Subcutaneous abdominal adipose tissue (tissue), 5 donors: ENCODE data around the gene ZNF831.

Experiments used
- H3K27ac ChIP-seq: one replicate; pipeline ENCODE4 v1.7.0; 2013; ENCODE audit warnings: low read depth, mild to moderate bottlenecking, inconsistent platforms, low read length, moderate library complexity
- H3K27me3 ChIP-seq, 5 donors: one replicate each; pipeline ENCODE4 v1.7.0; 2013; ENCODE audit warnings: low read length in 5 of 5, inconsistent platforms in 1 of 5; ENCODE audit not compliant: control insufficient read depth in 5 of 5, insufficient read depth in 4 of 5
- H3K36me3 ChIP-seq, 5 donors: one replicate each; pipeline ENCODE4 v1.7.0; 2013; ENCODE audit warnings: low read length in 5 of 5; ENCODE audit not compliant: control insufficient read depth in 5 of 5, insufficient read depth in 5 of 5
- H3K4me1 ChIP-seq, 5 donors: one replicate each; pipeline ENCODE4 v1.7.0; 2013; ENCODE audit warnings: low read length in 5 of 5, mild to moderate bottlenecking in 3 of 5, moderate library complexity in 1 of 5; ENCODE audit not compliant: control insufficient read depth in 5 of 5, insufficient read depth in 5 of 5
- H3K4me3 ChIP-seq, 5 donors: one replicate each; pipeline ENCODE4 v1.7.0; 2013; ENCODE audit warnings: low read length in 5 of 5, low read depth in 1 of 5
- H3K9ac ChIP-seq, 5 donors: one replicate each; pipeline ENCODE4 v1.7.0; 2013; ENCODE audit warnings: low read length in 5 of 5, mild to moderate bottlenecking in 4 of 5, moderate library complexity in 3 of 5
- H3K9me3 ChIP-seq, 5 donors: one replicate each; pipeline ENCODE4 v1.7.0; 2013; ENCODE audit warnings: low read length in 5 of 5; ENCODE audit not compliant: control insufficient read depth in 5 of 5
- donor health status: healthy.
- donor health status: healthy.
- donor health status: healthy.
- donor health status: healthy.
- donor health status: healthy.

The ZNF831 gene

GRCh38 chr20:59259946-59260345, 96.3 kb downstream of the ZNF831 start:
- Histone ChIP-seq H3K9me3 (no peaks in the 10 kb centered on the region), H3K4me1 (peaks cover 0 to 4% (median 0%) of the 10 kb centered on the region in 5 donors), H3K27me3 (peaks cover 0 to 16% (median 11%) of the 10 kb centered on the region in 5 donors), H3K36me3 (no peaks in the 10 kb centered on the region), H3K9ac (no peak overlapping the region), H3K27ac (no peak overlapping the region), H3K4me3 (no peak overlapping the region)

GRCh38 chr20:59265298-59265697, 101.7 kb downstream of the ZNF831 start:
- no peaks in the 10 kb centered on the region for H3K9me3 ChIP-seq
- no peak overlapping the region for H3K4me3 ChIP-seq
- H3K27ac ChIP-seq: no peak overlapping the region
- H3K27me3 ChIP-seq: peaks cover 2 to 11% (median 6%) of the 10 kb centered on the region in 5 donors
- no peak overlapping the region for H3K9ac ChIP-seq
- no peaks in the 10 kb centered on the region for H3K4me1 ChIP-seq
- H3K36me3 ChIP-seq: no peaks in the 10 kb centered on the region

GRCh38 chr20:59268870-59269269, 105.2 kb downstream of the ZNF831 start:
- Histone ChIP-seq H3K9me3 (no peaks in the 10 kb centered on the region), H3K27ac (no peak overlapping the region), H3K36me3 (no peaks in the 10 kb centered on the region), H3K9ac (no peak overlapping the region), H3K27me3 (peaks cover 2 to 9% (median 6%) of the 10 kb centered on the region in 5 donors), H3K4me1 (no peaks in the 10 kb centered on the region), H3K4me3 (no peak overlapping the region)

- H3K4me1 ChIP-seq: peaks cover 0 to 5% (median 3%) of the 10 kb centered on the region in 5 donors
- peaks cover 2 to 10% (median 5%) of the 10 kb centered on the region in 5 donors for H3K27me3 ChIP-seq
- H3K4me3 ChIP-seq: no peak overlapping the region
- no peaks in the 10 kb centered on the region for H3K9me3 ChIP-seq
- no peak overlapping the region for H3K27ac ChIP-seq
- no peaks in the 10 kb centered on the region for H3K36me3 ChIP-seq
- H3K9ac ChIP-seq: no peak overlapping the region
Observed at GRCh38 chr20:59269411-59270025, 105.9 kb downstream of the ZNF831 start.

GRCh38 chr20:59270380-59270779, 106.8 kb downstream of the ZNF831 start:
- no peaks in the 10 kb centered on the region for H3K36me3 ChIP-seq
- no peak overlapping the region for H3K9ac ChIP-seq
- peaks cover 2 to 10% (median 4%) of the 10 kb centered on the region in 5 donors for H3K27me3 ChIP-seq
- H3K9me3 ChIP-seq: no peaks in the 10 kb centered on the region
- H3K4me1 ChIP-seq: peaks cover 0 to 12% (median 3%) of the 10 kb centered on the region in 5 donors
- H3K27ac ChIP-seq: no peak overlapping the region
- H3K4me3 ChIP-seq: no peak overlapping the region

GRCh38 chr20:59273739-59274357, 110.2 kb downstream of the ZNF831 start:
- Histone ChIP-seq H3K4me1 (peaks cover 0 to 14% (median 3%) of the 10 kb centered on the region in 5 donors), H3K9me3 (no peaks in the 10 kb centered on the region), H3K36me3 (no peaks in the 10 kb centered on the region), H3K27ac (no peak overlapping the region), H3K9ac (no peak overlapping the region), H3K27me3 (peaks cover 0 to 7% (median 4%) of the 10 kb centered on the region in 5 donors), H3K4me3 (no peak overlapping the region)

- no peak overlapping the region for H3K4me3 ChIP-seq
- peaks cover 0 to 43% (median 24%) of the 10 kb centered on the region in 5 donors for H3K4me1 ChIP-seq
- no peaks in the 10 kb centered on the region for H3K9me3 ChIP-seq
- H3K27ac ChIP-seq: no peak overlapping the region
- peaks cover 0 to 4% (median 0%) of the 10 kb centered on the region in 5 donors for H3K27me3 ChIP-seq
- no peaks in the 10 kb centered on the region for H3K36me3 ChIP-seq
- no peak overlapping the region for H3K9ac ChIP-seq
Observed at GRCh38 chr20:59276938-59277337, 113.3 kb downstream of the ZNF831 start.

- Histone ChIP-seq H3K4me3 (no peak overlapping the region), H3K36me3 (no peaks in the 10 kb centered on the region), H3K9ac (no peak overlapping the region), H3K4me1 (peaks cover 0 to 23% (median 15%) of the 10 kb centered on the region in 5 donors), H3K9me3 (no peaks in the 10 kb centered on the region), H3K27me3 (no peaks in the 10 kb centered on the region), H3K27ac (no peak overlapping the region)
Observed at GRCh38 chr20:59284470-59284869, 120.8 kb downstream of the ZNF831 start.

GRCh38 chr20:59289994-59290393, 126.4 kb downstream of the ZNF831 start:
- H3K9me3 ChIP-seq: no peaks in the 10 kb centered on the region
- H3K27me3 ChIP-seq: peaks cover 4 to 9% (median 6%) of the 10 kb centered on the region in 5 donors
- no peaks in the 10 kb centered on the region for H3K4me1 ChIP-seq
- H3K9ac ChIP-seq: no peak overlapping the region
- no peaks in the 10 kb centered on the region for H3K36me3 ChIP-seq
- H3K27ac ChIP-seq: no peak overlapping the region
- H3K4me3 ChIP-seq: no peak overlapping the region

GRCh38 chr20:59291740-59292383, 128.2 kb downstream of the ZNF831 start:
- H3K9me3 ChIP-seq: no peaks in the 10 kb centered on the region
- H3K4me1 ChIP-seq: no peaks in the 10 kb centered on the region
- no peak overlapping the region for H3K27ac ChIP-seq
- peaks cover 7 to 11% (median 8%) of the 10 kb centered on the region in 5 donors for H3K27me3 ChIP-seq
- no peak overlapping the region for H3K4me3 ChIP-seq
- H3K9ac ChIP-seq: no peak overlapping the region
- no peaks in the 10 kb centered on the region for H3K36me3 ChIP-seq
